Panc1 (cell line): ENCODE results near the gene TP73. TPM values are rescaled to one million over a fixed set of nuclear protein-coding genes. Genes with fewer than 3 reads are reported as not detected.

Experiments used
- ATAC-seq: fragments of 200-7000 bp; cut with Tn5 transposase; 2 replicates; pipeline ENCODE4 v1.9.1; 2020; ENCODE audit warnings: mild to moderate bottlenecking, moderate library complexity
- BruUV-seq: library from RNA; stranded (reverse); fragments of 400-500 nt; replicated peaks from 2 replicates; lab custom pipeline; 2021; lab: Mats Ljungman, UMichigan
- CTCF ChIA-PET: fragments of 300-600 bp; sonication (Branson Sonifier 250); formaldehyde crosslinking; loops from one replicate; lab custom pipeline; 2022; ENCODE audit warnings: antibody characterized with exemption; lab: Charles Lee
- POLR2A ChIA-PET: fragments of 300-600 bp; sonication (Branson Sonifier 250); formaldehyde crosslinking; loops from one replicate; lab custom pipeline; 2022; ENCODE audit warnings: antibody characterized with exemption; lab: Charles Lee
- DNase-seq: peaks from one replicate; pipeline ENCODE4 v3.0.0-alpha.2; 2010; ENCODE audit warnings: low read depth, low spot score
- H3K27ac ChIP-seq: 2 replicates; pipeline ENCODE4 v1.5.1; 2011; ENCODE audit warnings: mild to moderate bottlenecking, low read length, inconsistent platforms
- H3K27me3 ChIP-seq: fragments of 200-500 bp; sonication (Bioruptor generic); 2 replicates; pipeline ENCODE4 v1.6.0; 2014; ENCODE audit warnings: low read length, inconsistent platforms; ENCODE audit not compliant: control insufficient read depth, insufficient read depth
- H3K36me3 ChIP-seq: fragments of 200-500 bp; sonication (Bioruptor generic); 2 replicates; pipeline ENCODE4 v1.5.1; 2014; ENCODE audit warnings: inconsistent platforms, mild to moderate bottlenecking, low read length, moderate library complexity; ENCODE audit not compliant: control insufficient read depth, insufficient read depth
- H3K4me1 ChIP-seq: 2 replicates; pipeline ENCODE4 v1.5.1; 2011; ENCODE audit warnings: inconsistent platforms, mild to moderate bottlenecking, low read length, moderate library complexity; ENCODE audit not compliant: control insufficient read depth, insufficient read depth
- H3K4me3 ChIP-seq, 2 experiments: 2 replicates each; pipeline ENCODE4 v1.5.1; 2011 to 2012; ENCODE audit warnings: low read depth in 2 of 2, low read length in 2 of 2, mild to moderate bottlenecking in 2 of 2, inconsistent platforms in 1 of 2, moderate library complexity in 1 of 2
- H3K9me3 ChIP-seq: fragments of 200-500 bp; sonication (Bioruptor generic); 2 replicates; pipeline ENCODE4 v1.5.1; 2014; ENCODE audit warnings: low read depth, mild to moderate bottlenecking, inconsistent platforms, low read length, moderate library complexity; ENCODE audit not compliant: control insufficient read depth, insufficient read depth
- CTCF ChIP-seq: fragments of 450-650 bp; IDR thresholded peaks from 2 replicates; pipeline ENCODE4 v1.5.1; 2017; ENCODE audit warnings: mild to moderate bottlenecking
- POLR2AphosphoS5 ChIP-seq: IDR thresholded peaks from 2 replicates; pipeline ENCODE4 v1.6.1; 2012; ENCODE audit warnings: mild to moderate bottlenecking, low read depth, low read length, moderate library complexity
- REST ChIP-seq, 2 experiments: IDR thresholded peaks; 2 replicates each; pipeline ENCODE4 v1.6.1; 2011 to 2012; ENCODE audit warnings: low read depth in 2 of 2, control low read depth in 1 of 2, low read length in 1 of 2, mild to moderate bottlenecking in 1 of 2, moderate library complexity in 1 of 2; ENCODE audit not compliant: insufficient read depth in 1 of 2
- SIN3A ChIP-seq: IDR thresholded peaks from 2 replicates; pipeline ENCODE4 v1.6.1; 2012; ENCODE audit warnings: low read depth, mild to moderate bottlenecking, low read length, moderate library complexity, borderline replicate concordance; ENCODE audit not compliant: insufficient read depth
- TCF7L2 ChIP-seq: IDR thresholded peaks from 2 replicates; pipeline ENCODE4 v1.6.1; 2011; ENCODE audit warnings: mild to moderate bottlenecking, low read depth, low read length, inconsistent platforms
- in situ Hi-C: cut with HindIII; loops from 2 replicates; pipeline ENCODE4 v1.10.0; 2016; ENCODE audit warnings: low sequenced_read_pairs, low pct_unique_long_range_greater_than_20kb
- intact Hi-C: fragments of 100-400 bp; cut with micrococcal nuclease; formaldehyde crosslinking; loops from one replicate; pipeline ENCODE4 v1.10.0; 2022; ENCODE audit not compliant: unreplicated experiment
- total RNA-seq: library from RNA; stranded (reverse); gene quantifications from one replicate; pipeline ENCODE4 v1.2.1, GENCODE V29; 2021; ENCODE audit not compliant: unreplicated experiment

TP73 gene
- total RNA-seq, 1 experiment from 2014 or later = 4.7 TPM

GRCh38 chr1:3632716-3633343 is 19.5 kb upstream of the TP73 start:
- Histone ChIP-seq H3K27ac (no peak overlapping the region), H3K4me1 (no peaks in the 10 kb centered on the region), H3K27me3 (no peaks in the 10 kb centered on the region), H3K9me3 (no peaks in the 10 kb centered on the region), H3K36me3 (peaks cover 5% of the 10 kb centered on the region), H3K4me3 (no peak overlapping the region)
- CTCF ChIA-PET = interaction anchor here (0.6 kb wide), 1 partner anchor 201 kb away, joined by 6 read pairs; no protein-coding TSS in a partner anchor
- in situ Hi-C loops (no loop called here), intact Hi-C loops (no loop called here)
- POLR2A ChIA-PET = no interaction called here
- DNase-seq = no peak
- TF ChIP-seq SIN3A (no peak), TCF7L2 (no peak), POLR2AphosphoS5 (no peak), CTCF (no peak), REST (IDR thresholded peaks at IDR 0.05; ENCODE audit: insufficient read depth in 1 of 2, low read depth in 2 of 2, low read length in 1 of 2) (no peak)
- no peak for ATAC-seq
- no TSS peak for BruUV-seq

- Histone ChIP-seq H3K4me3 (no peak overlapping the region), H3K9me3 (no peaks in the 10 kb centered on the region), H3K4me1 (no peaks in the 10 kb centered on the region), H3K36me3 (peaks cover 4% of the 10 kb centered on the region), H3K27ac (no peak overlapping the region), H3K27me3 (no peaks in the 10 kb centered on the region)
- DNase-seq = no peak
- ATAC-seq = no peak
- in situ Hi-C loops (no loop called here), intact Hi-C loops (no loop called here)
- no TSS peak for BruUV-seq
- TF ChIP-seq REST (IDR thresholded peaks at IDR 0.05; ENCODE audit: insufficient read depth in 1 of 2, low read depth in 2 of 2, low read length in 1 of 2) (no peak), SIN3A (no peak), TCF7L2 (no peak), CTCF (no peak), POLR2AphosphoS5 (no peak)
- ChIA-PET CTCF (no interaction called here), POLR2A (no interaction called here)
Measured at GRCh38 chr1:3633344-3634058, 18.8 kb upstream of the TP73 start.
